ENCODE results near the gene FBLN1.

FBLN1 gene

DNA sequence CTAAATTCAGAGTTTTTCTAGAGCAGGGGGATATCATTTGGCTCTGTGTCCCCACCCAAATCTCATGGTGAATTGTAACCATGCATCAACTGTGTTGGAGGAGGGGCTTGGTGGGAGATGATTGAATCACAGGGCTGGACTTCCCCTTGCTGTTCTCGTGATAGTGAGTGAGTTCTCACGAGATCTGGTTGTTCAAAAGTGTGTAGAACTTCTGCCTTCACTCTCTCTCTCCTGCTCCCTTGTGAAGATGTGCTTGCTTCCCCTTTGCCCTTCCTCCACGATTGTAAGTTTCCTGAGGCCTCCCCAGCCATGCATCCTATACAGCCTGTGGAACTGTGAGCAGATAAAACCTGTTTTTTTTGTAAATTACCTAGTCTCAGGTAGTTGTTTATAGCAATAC, 22.0 kb upstream of the FBLN1 start:
- no peak overlapping the region for H3K4me3 ChIP-seq (ENCODE audit: low read depth, low read length)
- POLR2A ChIA-PET = no interaction called here
- DNase-seq (ENCODE audit: low read depth, low spot score) = no peak
- CTCF ChIA-PET = no interaction called here
- TF ChIP-seq, protein P1, sequence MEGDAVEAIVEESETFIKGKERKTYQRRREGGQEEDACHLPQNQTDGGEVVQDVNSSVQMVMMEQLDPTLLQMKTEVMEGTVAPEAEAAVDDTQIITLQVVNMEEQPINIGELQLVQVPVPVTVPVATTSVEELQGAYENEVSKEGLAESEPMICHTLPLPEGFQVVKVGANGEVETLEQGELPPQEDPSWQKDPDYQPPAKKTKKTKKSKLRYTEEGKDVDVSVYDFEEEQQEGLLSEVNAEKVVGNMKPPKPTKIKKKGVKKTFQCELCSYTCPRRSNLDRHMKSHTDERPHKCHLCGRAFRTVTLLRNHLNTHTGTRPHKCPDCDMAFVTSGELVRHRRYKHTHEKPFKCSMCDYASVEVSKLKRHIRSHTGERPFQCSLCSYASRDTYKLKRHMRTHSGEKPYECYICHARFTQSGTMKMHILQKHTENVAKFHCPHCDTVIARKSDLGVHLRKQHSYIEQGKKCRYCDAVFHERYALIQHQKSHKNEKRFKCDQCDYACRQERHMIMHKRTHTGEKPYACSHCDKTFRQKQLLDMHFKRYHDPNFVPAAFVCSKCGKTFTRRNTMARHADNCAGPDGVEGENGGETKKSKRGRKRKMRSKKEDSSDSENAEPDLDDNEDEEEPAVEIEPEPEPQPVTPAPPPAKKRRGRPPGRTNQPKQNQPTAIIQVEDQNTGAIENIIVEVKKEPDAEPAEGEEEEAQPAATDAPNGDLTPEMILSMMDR (IDR thresholded peaks at IDR 0.05; ENCODE audit: insufficient read depth, low read length, missing control alignments) = no peak

DNA sequence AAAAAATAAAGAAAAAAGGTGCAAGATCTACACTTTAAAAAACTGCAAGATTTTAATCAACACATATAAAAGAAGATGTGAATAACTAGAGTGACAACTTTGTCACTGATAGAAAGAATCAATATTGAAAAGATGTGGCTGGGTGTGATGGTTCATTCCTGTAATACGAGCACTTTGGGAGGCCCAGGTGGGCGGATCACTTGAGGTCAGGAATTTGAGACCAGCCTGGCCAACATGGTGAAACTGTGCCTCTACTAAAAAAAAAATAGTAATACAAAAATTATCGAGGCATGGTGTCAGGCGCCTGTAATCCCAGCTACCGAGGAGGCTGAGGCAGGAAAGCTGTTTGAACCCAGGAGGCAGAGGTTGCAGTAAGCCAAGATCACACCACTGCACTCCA, 21.0 kb upstream of the FBLN1 start:
- ChIA-PET CTCF (interaction anchor here (0.6 kb wide), 1 partner anchor 41 kb away, joined by 4 read pairs; no protein-coding TSS in a partner anchor), POLR2A (no interaction called here)
- TF ChIP-seq, protein P1 (IDR thresholded peaks at IDR 0.05; ENCODE audit: insufficient read depth, low read length, missing control alignments) = no peak
- no peak for DNase-seq (ENCODE audit: low read depth, low spot score)
- H3K4me3 ChIP-seq (ENCODE audit: low read depth, low read length) = no peak overlapping the region

DNA sequence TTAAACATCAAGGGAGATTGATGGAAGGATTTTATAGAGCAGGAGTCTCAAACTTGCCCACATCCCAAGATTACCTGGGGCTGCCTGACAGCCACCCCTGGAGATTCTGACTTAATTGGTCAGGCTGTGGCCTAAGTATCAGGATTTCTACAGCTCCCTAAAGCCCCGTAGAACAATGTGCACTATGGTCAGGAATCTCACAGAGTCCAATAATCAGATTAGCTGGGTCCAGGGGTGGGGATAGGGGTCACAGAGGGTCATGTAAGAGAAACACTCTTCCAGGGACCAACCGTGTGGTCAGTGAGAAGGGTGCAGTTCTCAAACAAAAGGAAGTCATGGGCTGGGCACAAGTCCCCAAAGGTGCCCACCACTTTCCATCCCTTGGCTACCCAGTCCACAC, 20.5 kb upstream of the FBLN1 start:
- ChIA-PET POLR2A (no interaction called here), CTCF (no interaction called here)
- TF ChIP-seq, protein P1 (IDR thresholded peaks at IDR 0.05; ENCODE audit: insufficient read depth, low read length, missing control alignments) = no peak
- no peak for DNase-seq (ENCODE audit: low read depth, low spot score)
- no peak overlapping the region for H3K4me3 ChIP-seq (ENCODE audit: low read depth, low read length)

DNA sequence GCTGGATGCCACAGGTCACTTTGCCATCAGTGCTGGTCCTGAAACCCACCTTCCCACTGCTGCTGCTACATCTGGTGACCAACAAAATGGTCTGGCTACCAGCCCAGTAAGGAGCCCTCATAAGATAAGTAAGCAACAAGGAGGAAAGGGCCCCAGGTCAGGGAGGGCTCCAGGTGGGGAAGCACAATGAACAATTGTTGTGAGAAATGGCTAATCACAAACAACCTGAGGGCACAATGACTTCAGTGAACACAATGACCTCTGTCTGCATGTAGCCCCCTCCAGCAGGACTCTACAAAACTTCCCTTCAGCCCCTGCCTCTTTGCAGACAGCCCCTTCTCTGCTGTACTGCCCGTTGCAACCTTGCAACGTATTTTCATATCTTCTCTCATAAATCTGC, 19.4 kb upstream of the FBLN1 start:
- POLR2A ChIA-PET = interaction anchor here (0.7 kb wide), 1 partner anchor 78 kb away, joined by 3 read pairs; no protein-coding TSS in a partner anchor
- CTCF ChIA-PET = no interaction called here
- no peak overlapping the region for H3K4me3 ChIP-seq (ENCODE audit: low read depth, low read length)
- TF ChIP-seq, protein P1 (IDR thresholded peaks at IDR 0.05; ENCODE audit: insufficient read depth, low read length, missing control alignments) = no peak
- no peak for DNase-seq (ENCODE audit: low read depth, low spot score)

DNA sequence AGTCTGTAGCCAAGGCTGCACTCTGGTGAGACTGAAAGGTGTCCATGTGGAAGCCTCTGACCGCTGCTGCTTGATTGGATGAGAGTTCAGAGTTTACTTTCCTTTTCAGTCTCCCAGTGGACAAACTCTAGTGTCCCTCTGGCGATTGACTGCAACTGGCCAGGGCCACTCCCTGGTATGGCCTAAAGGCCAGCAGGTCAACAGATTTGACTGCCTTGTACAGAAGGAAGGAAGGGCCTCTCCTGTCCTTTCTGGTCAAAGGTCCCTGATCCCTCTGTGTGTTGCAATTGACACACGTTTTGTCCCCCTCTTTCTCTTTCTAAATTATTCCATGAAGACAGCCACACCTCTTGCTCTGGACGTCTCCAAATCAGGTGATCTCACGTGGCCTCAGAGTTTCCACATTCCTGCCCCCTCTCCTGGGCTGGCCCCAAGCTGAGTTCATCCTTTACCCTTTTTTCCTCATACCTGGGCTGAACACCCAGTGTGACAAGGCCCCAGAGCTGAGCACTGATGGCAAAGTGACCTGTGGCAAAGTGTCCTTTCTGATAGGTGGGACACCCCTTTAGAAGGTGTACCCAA, 18.7 kb upstream of the FBLN1 start:
- ChIA-PET CTCF (interaction anchor here (0.8 kb wide), 1 partner anchor 16 kb away, joined by 3 read pairs; no protein-coding TSS in a partner anchor), POLR2A (no interaction called here)
- TF ChIP-seq, protein P1 (IDR thresholded peaks at IDR 0.05; ENCODE audit: insufficient read depth, low read length, missing control alignments) = no peak
- DNase-seq (ENCODE audit: low read depth, low spot score) = no peak
- H3K4me3 ChIP-seq (ENCODE audit: low read depth, low read length) = no peak overlapping the region

DNA sequence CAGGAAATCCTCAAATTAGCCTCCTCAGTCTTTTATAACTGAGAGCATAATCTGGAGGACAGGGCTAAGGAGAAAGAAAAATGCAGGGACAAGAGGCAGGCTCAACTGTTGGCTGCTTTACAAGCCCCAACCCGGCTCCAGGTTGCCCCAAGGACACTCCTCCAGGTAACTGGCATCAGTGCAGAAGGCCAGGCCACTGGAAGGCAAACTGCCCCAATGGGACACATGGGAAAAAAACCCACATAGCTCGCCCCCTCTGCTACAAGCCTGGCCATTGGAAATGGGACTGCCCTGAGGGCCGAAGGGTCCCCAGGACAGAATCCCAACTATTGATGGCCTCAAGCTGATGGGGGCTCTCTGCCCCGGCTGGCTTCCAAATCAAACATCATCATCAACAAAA, 17.9 kb upstream of the FBLN1 start:
- CTCF ChIA-PET = no interaction called here
- no peak for DNase-seq (ENCODE audit: low read depth, low spot score)
- POLR2A ChIA-PET = no interaction called here
- no peak overlapping the region for H3K4me3 ChIP-seq (ENCODE audit: low read depth, low read length)
- TF ChIP-seq, protein P1 (IDR thresholded peaks at IDR 0.05; ENCODE audit: insufficient read depth, low read length, missing control alignments) = no peak

All from AG04449 (cell line).